Measurements from ENCODE around the gene GATA6.

GRCh38 chr18:22194151-22194598, 24.8 kb downstream of the GATA6 start:
- no peak for TF ChIP-seq CTCF (tag by site-specific recombination; IDR thresholded peaks at IDR 0.05)
- no peak for TF ChIP-seq ZNF416 (tag by site-specific recombination; IDR thresholded peaks at IDR 0.05)
- TF ChIP-seq ZBTB26 (tag by site-specific recombination; optimal IDR thresholded peaks at IDR 0.05) = no peak
- TF ChIP-seq ZNF280D (tag by site-specific recombination; IDR thresholded peaks at IDR 0.05) = no peak
- TF ChIP-seq ZNF621 (tag by site-specific recombination; IDR thresholded peaks at IDR 0.05) = no peak
- no peak for TF ChIP-seq ZNF660 (tag by site-specific recombination; IDR thresholded peaks at IDR 0.05)
- no peak for TF ChIP-seq ZBTB7A (tag by site-specific recombination; IDR thresholded peaks at IDR 0.05; ENCODE audit: low read depth)
- TF ChIP-seq ZNF513 (tag by site-specific recombination; IDR thresholded peaks at IDR 0.05) = no peak
- TF ChIP-seq HOXA7 (CRISPR knock-in tag; IDR thresholded peaks at IDR 0.05; ENCODE audit: borderline replicate concordance) = no peak
- TF ChIP-seq ZNF24 (tag by site-specific recombination; IDR thresholded peaks at IDR 0.05) = no peak
- no peak for TF ChIP-seq SETDB1 (IDR thresholded peaks at IDR 0.05; ENCODE audit: insufficient read length, low read length)
- no peak for TF ChIP-seq ZNF792 (tag by site-specific recombination; IDR thresholded peaks at IDR 0.05)
- no peak for TF ChIP-seq ZEB2 (tag by site-specific recombination; IDR thresholded peaks at IDR 0.05)

Data from HEK293 (cell line).